HEK293 (cell line): Measurements from ENCODE around the gene LRRC7.

Experiments used
- MZF1 ChIP-seq: fragments of 450-650 bp; formaldehyde crosslinking; IDR thresholded peaks from 2 replicates; pipeline ENCODE4 v1.5.1; 2017; ENCODE audit warnings: missing biosample characterization, missing genetic modification characterization, borderline replicate concordance
- REST ChIP-seq: fragments of 450-650 bp; formaldehyde crosslinking; IDR thresholded peaks from 2 replicates; pipeline ENCODE4 v1.5.1; 2016; ENCODE audit warnings: missing biosample characterization, missing genetic modification characterization
- ZIC2 ChIP-seq: fragments of 450-650 bp; formaldehyde crosslinking; IDR thresholded peaks from 2 replicates; pipeline ENCODE4 v1.5.1; 2016; ENCODE audit warnings: missing biosample characterization, missing genetic modification characterization
- ZNF169 ChIP-seq: fragments of 450-650 bp; formaldehyde crosslinking; IDR thresholded peaks from 2 replicates; pipeline ENCODE4 v1.5.1; 2016; ENCODE audit warnings: missing biosample characterization, missing genetic modification characterization
- ZNF184 ChIP-seq: fragments of 450-650 bp; IDR thresholded peaks from 2 replicates; pipeline ENCODE4 v1.5.1; 2018; ENCODE audit warnings: missing biosample characterization, mild to moderate bottlenecking, missing genetic modification characterization
- ZNF221 ChIP-seq: fragments of 450-650 bp; formaldehyde crosslinking; IDR thresholded peaks from 2 replicates; pipeline ENCODE4 v1.5.1; 2017; ENCODE audit warnings: missing biosample characterization, missing genetic modification characterization, borderline replicate concordance
- ZNF768 ChIP-seq: fragments of 450-650 bp; formaldehyde crosslinking; IDR thresholded peaks from 2 replicates; pipeline ENCODE4 v1.5.1; 2018; ENCODE audit warnings: missing biosample characterization, mild to moderate bottlenecking, missing genetic modification characterization
- TF ChIP-seq, protein P1 (sequence below): fragments of 450-650 bp; formaldehyde crosslinking; IDR thresholded peaks from 2 replicates; pipeline ENCODE4 v1.5.1; 2016; ENCODE audit warnings: missing biosample characterization, missing genetic modification characterization

DNA sequence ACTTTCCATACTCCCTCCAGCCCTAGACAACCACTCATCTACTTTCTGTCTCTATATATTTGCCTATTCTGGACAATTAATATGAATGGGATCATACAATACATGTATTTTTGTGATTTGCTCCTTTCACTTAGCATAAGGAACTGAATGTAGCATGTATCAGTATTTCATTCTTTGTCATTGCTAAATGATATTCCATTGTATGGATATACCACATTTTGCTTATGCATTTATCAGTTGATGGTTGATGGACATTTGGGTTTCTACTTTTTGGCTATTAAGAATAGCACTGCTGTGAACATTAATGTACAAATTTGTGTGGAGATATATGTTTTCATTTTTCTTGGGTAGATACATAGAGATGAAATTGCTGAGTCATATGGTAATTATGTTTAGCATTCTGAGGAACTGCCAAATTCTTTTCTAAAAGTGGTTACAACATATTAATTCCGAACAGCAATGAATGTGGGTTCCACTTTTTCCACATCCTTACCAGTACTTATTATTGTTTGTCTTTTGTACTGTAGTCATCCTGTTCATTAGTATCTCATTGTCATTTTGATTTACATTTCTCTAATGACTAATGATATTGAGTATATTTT, 516.7 kb downstream of the LRRC7 start:
- no peak for TF ChIP-seq ZNF221 (tag by site-specific recombination)
- no peak for TF ChIP-seq MZF1 (tag by site-specific recombination)
- TF ChIP-seq ZNF184 (tag by site-specific recombination), result no peak
- TF ChIP-seq ZIC2 (tag by site-specific recombination), result no peak
- TF ChIP-seq, protein P1, sequence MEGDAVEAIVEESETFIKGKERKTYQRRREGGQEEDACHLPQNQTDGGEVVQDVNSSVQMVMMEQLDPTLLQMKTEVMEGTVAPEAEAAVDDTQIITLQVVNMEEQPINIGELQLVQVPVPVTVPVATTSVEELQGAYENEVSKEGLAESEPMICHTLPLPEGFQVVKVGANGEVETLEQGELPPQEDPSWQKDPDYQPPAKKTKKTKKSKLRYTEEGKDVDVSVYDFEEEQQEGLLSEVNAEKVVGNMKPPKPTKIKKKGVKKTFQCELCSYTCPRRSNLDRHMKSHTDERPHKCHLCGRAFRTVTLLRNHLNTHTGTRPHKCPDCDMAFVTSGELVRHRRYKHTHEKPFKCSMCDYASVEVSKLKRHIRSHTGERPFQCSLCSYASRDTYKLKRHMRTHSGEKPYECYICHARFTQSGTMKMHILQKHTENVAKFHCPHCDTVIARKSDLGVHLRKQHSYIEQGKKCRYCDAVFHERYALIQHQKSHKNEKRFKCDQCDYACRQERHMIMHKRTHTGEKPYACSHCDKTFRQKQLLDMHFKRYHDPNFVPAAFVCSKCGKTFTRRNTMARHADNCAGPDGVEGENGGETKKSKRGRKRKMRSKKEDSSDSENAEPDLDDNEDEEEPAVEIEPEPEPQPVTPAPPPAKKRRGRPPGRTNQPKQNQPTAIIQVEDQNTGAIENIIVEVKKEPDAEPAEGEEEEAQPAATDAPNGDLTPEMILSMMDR (tag by site-specific recombination), result no peak
- no peak for TF ChIP-seq ZNF169 (tag by site-specific recombination)
- TF ChIP-seq ZNF768, result no peak
- no peak for TF ChIP-seq REST (tag by site-specific recombination)
